Skeletal muscle tissue (tissue), 4 donors: ENCODE data around the gene AKAP7. TPM values are rescaled to one million over a fixed set of nuclear protein-coding genes. Genes with fewer than 3 reads are reported as not detected.

Experiments used
- H3K27ac ChIP-seq: one replicate; pipeline ENCODE4 v1.7.0; 2013; ENCODE audit warnings: mild to moderate bottlenecking, low read depth, low read length, inconsistent platforms
- H3K27me3 ChIP-seq, 3 donors: one replicate each; pipeline ENCODE4 v1.7.0; 2013; ENCODE audit warnings: low read length in 3 of 3; ENCODE audit not compliant: control insufficient read depth in 3 of 3, insufficient read depth in 3 of 3
- H3K36me3 ChIP-seq, 3 donors: one replicate each; pipeline ENCODE4 v1.7.0; 2013; ENCODE audit warnings: low read length in 3 of 3; ENCODE audit not compliant: control insufficient read depth in 3 of 3, insufficient read depth in 3 of 3
- H3K4me1 ChIP-seq, 3 donors: one replicate each; pipeline ENCODE4 v1.7.0; 2013; ENCODE audit warnings: low read length in 3 of 3, mild to moderate bottlenecking in 3 of 3; ENCODE audit not compliant: control insufficient read depth in 3 of 3, insufficient read depth in 3 of 3
- H3K4me3 ChIP-seq, 3 donors: one replicate each; pipeline ENCODE4 v1.7.0; 2013; ENCODE audit warnings: low read length in 3 of 3
- H3K9ac ChIP-seq, 3 donors: one replicate each; pipeline ENCODE4 v1.7.0; 2013; ENCODE audit warnings: low read length in 3 of 3, mild to moderate bottlenecking in 3 of 3, moderate library complexity in 2 of 3, low read depth in 1 of 3
- H3K9me3 ChIP-seq, 3 donors: one replicate each; pipeline ENCODE4 v1.7.0; 2013; ENCODE audit warnings: low read length in 3 of 3; ENCODE audit not compliant: control insufficient read depth in 3 of 3
- total RNA-seq: library from RNA; depleted of rRNA; stranded (reverse); fragments of >200 nt; gene quantifications from one replicate; pipeline ENCODE4 v1.2.3, GENCODE V29; 2014
- donor health status: Osteomylitis.

The AKAP7 gene
- total RNA-seq, 1 donor from 2014 or later = 43.3 TPM

- no peak overlapping the region for H3K9ac ChIP-seq
- no peak overlapping the region for H3K27ac ChIP-seq
- H3K36me3 ChIP-seq = no peaks in the 10 kb centered on the region
- H3K4me3 ChIP-seq = no peak overlapping the region
- H3K9me3 ChIP-seq = no peaks in the 10 kb centered on the region
- no peaks in the 10 kb centered on the region for H3K4me1 ChIP-seq
- no peaks in the 10 kb centered on the region for H3K27me3 ChIP-seq
Measured at GRCh38 chr6:131115651-131116050, 19.6 kb upstream of the AKAP7 start.

GRCh38 chr6:131116321-131116720 is 18.9 kb upstream of the AKAP7 start:
- Histone ChIP-seq H3K27me3 (no peaks in the 10 kb centered on the region), H3K27ac (no peak overlapping the region), H3K36me3 (no peaks in the 10 kb centered on the region), H3K9me3 (no peaks in the 10 kb centered on the region), H3K4me3 (no peak overlapping the region), H3K4me1 (no peaks in the 10 kb centered on the region), H3K9ac (no peak overlapping the region)

GRCh38 chr6:131116755-131117360 is 18.4 kb upstream of the AKAP7 start:
- no peak overlapping the region for H3K4me3 ChIP-seq
- no peaks in the 10 kb centered on the region for H3K4me1 ChIP-seq

GRCh38 chr6:131117878-131118277 is 17.4 kb upstream of the AKAP7 start:
- Histone ChIP-seq H3K4me1 (no peaks in the 10 kb centered on the region), H3K4me3 (no peak overlapping the region), H3K27me3 (no peaks in the 10 kb centered on the region), H3K9ac (no peak overlapping the region), H3K9me3 (no peaks in the 10 kb centered on the region), H3K36me3 (no peaks in the 10 kb centered on the region), H3K27ac (no peak overlapping the region)

More at GRCh38 chr6:131116755-131117360, 18.4 kb upstream of the AKAP7 start:
- H3K9ac ChIP-seq = no peak overlapping the region
- no peak overlapping the region for H3K27ac ChIP-seq
- no peaks in the 10 kb centered on the region for H3K27me3 ChIP-seq
- no peaks in the 10 kb centered on the region for H3K9me3 ChIP-seq
- H3K36me3 ChIP-seq = no peaks in the 10 kb centered on the region

- Histone ChIP-seq H3K4me3 (no peak overlapping the region), H3K9me3 (no peaks in the 10 kb centered on the region), H3K4me1 (no peaks in the 10 kb centered on the region), H3K9ac (no peak overlapping the region), H3K36me3 (no peaks in the 10 kb centered on the region), H3K27ac (no peak overlapping the region), H3K27me3 (no peaks in the 10 kb centered on the region)
Measured at GRCh38 chr6:131122007-131122406, 13.3 kb upstream of the AKAP7 start.

GRCh38 chr6:131122516-131122915 is 12.8 kb upstream of the AKAP7 start:
- no peaks in the 10 kb centered on the region for H3K27me3 ChIP-seq
- H3K9me3 ChIP-seq = no peaks in the 10 kb centered on the region
- no peak overlapping the region for H3K9ac ChIP-seq
- no peaks in the 10 kb centered on the region for H3K4me1 ChIP-seq
- no peaks in the 10 kb centered on the region for H3K36me3 ChIP-seq
- H3K27ac ChIP-seq = no peak overlapping the region
- H3K4me3 ChIP-seq = no peak overlapping the region

GRCh38 chr6:131124336-131125071 is 10.8 kb upstream of the AKAP7 start:
- Histone ChIP-seq H3K4me1 (no peaks in the 10 kb centered on the region), H3K36me3 (no peaks in the 10 kb centered on the region), H3K4me3 (no peak overlapping the region), H3K9ac (no peak overlapping the region), H3K27ac (no peak overlapping the region), H3K27me3 (no peaks in the 10 kb centered on the region), H3K9me3 (no peaks in the 10 kb centered on the region)

GRCh38 chr6:131125431-131125830 is 9.8 kb upstream of the AKAP7 start:
- no peak overlapping the region for H3K27ac ChIP-seq
- H3K9ac ChIP-seq = no peak overlapping the region
- H3K27me3 ChIP-seq = no peaks in the 10 kb centered on the region
- no peaks in the 10 kb centered on the region for H3K36me3 ChIP-seq
- H3K4me3 ChIP-seq = no peak overlapping the region
- no peaks in the 10 kb centered on the region for H3K4me1 ChIP-seq
- no peaks in the 10 kb centered on the region for H3K9me3 ChIP-seq

GRCh38 chr6:131129689-131130553 is 5.3 kb upstream of the AKAP7 start:
- no peak overlapping the region for H3K4me3 ChIP-seq
- H3K9ac ChIP-seq = no peak overlapping the region
- peaks cover 0 to 4% (median 0%) of the 10 kb centered on the region in 3 donors for H3K4me1 ChIP-seq
- H3K27ac ChIP-seq = no peak overlapping the region
- H3K27me3 ChIP-seq = no peaks in the 10 kb centered on the region
- H3K9me3 ChIP-seq = no peaks in the 10 kb centered on the region
- no peaks in the 10 kb centered on the region for H3K36me3 ChIP-seq

- H3K9me3 ChIP-seq = no peaks in the 10 kb centered on the region
- no peak overlapping the region for H3K9ac ChIP-seq
- H3K27ac ChIP-seq = no peak overlapping the region
- no peak overlapping the region for H3K4me3 ChIP-seq
- no peaks in the 10 kb centered on the region for H3K27me3 ChIP-seq
- H3K4me1 ChIP-seq = peaks cover 0 to 7% (median 0%) of the 10 kb centered on the region in 3 donors
- H3K36me3 ChIP-seq = no peaks in the 10 kb centered on the region
Measured at GRCh38 chr6:131130554-131130940, 4.7 kb upstream of the AKAP7 start.
